HL-60 (cell line): ENCODE results near the gene GPC5.

Source experiments
- CTCF ChIP-seq: IDR thresholded peaks from one replicate; pipeline ENCODE4 v1.5.1; 2011; ENCODE audit warnings: low read length, control low read depth, inconsistent platforms; ENCODE audit not compliant: insufficient read depth
- POLR2AphosphoS5 ChIP-seq: IDR thresholded peaks from 2 replicates; pipeline ENCODE4 v1.6.1; 2012; ENCODE audit warnings: low read depth

GRCh38 chr13:92225861-92226260 lies 827.4 kb downstream of the GPC5 start:
- TF ChIP-seq CTCF: no peak
- no peak for TF ChIP-seq POLR2AphosphoS5
